H1 (cell line): Measurements from ENCODE around the gene INPP5A. TPM values are rescaled to one million over a fixed set of nuclear protein-coding genes. Genes with fewer than 3 reads are reported as not detected.

Experiments
- CTCF ChIA-PET: fragments of 300-600 bp; sonication (Branson Sonifier 250); formaldehyde crosslinking; loops from one replicate; lab custom pipeline; 2021; ENCODE audit not compliant: partially characterized antibody; lab: Charles Lee
- POLR2A ChIA-PET: fragments of 300-600 bp; sonication (Branson Sonifier 250); formaldehyde crosslinking; loops from one replicate; lab custom pipeline; 2021; ENCODE audit warnings: inconsistent platforms; ENCODE audit not compliant: partially characterized antibody; lab: Charles Lee
- DNase-seq, 2 experiments: peaks; one replicate each; pipeline versions ENCODE4 v3.0.0 to v3.0.0-alpha.2; 2010 to 2022; ENCODE audit warnings: low spot score in 2 of 2, low read depth in 1 of 2, mixed read lengths in 1 of 2
- FAIRE-seq: peaks from 2 replicates; lab custom pipeline; 2011; peaks lifted over from hg19 to GRCh38; lab: Jason Lieb, UNC
- H2AFZ ChIP-seq: 2 replicates; pipeline ENCODE4 v1.8.1; 2012; ENCODE audit warnings: low read length, inconsistent platforms
- H2AK5ac ChIP-seq: 2 replicates; pipeline ENCODE4 v1.6.1; 2013; ENCODE audit warnings: low read depth, low read length
- H2BK120ac ChIP-seq: replicated peaks from 2 replicates; pipeline ENCODE3; 2013; ENCODE audit warnings: low read depth, low read length, inconsistent platforms
- H2BK12ac ChIP-seq: 2 replicates; pipeline ENCODE4 v1.6.1; 2013; ENCODE audit warnings: low read depth, low read length
- H2BK15ac ChIP-seq: 2 replicates; pipeline ENCODE4 v1.6.1; 2013; ENCODE audit warnings: low read length
- H2BK20ac ChIP-seq: 2 replicates; pipeline ENCODE4 v1.6.1; 2013; ENCODE audit warnings: low read length
- H2BK5ac ChIP-seq: 2 replicates; pipeline ENCODE4 v1.6.1; 2013; ENCODE audit warnings: low read depth, low read length
- H3K14ac ChIP-seq: 2 replicates; pipeline ENCODE4 v1.6.1; 2013; ENCODE audit warnings: inconsistent platforms; ENCODE audit not compliant: insufficient read length
- H3K18ac ChIP-seq: 2 replicates; pipeline ENCODE4 v1.6.1; 2013; ENCODE audit warnings: low read length; ENCODE audit errors: extremely low read depth
- H3K23ac ChIP-seq: 2 replicates; pipeline ENCODE4 v1.6.1; 2013; ENCODE audit warnings: inconsistent platforms; ENCODE audit not compliant: insufficient read length
- H3K23me2 ChIP-seq: 2 replicates; pipeline ENCODE4 v1.6.1; 2013; ENCODE audit warnings: low read depth, low read length
- H3K27ac ChIP-seq: 2 replicates; pipeline ENCODE4 v1.6.1; 2011; ENCODE audit warnings: low read depth, low read length, inconsistent platforms
- H3K27me3 ChIP-seq, 4 experiments: replicated peaks in 1 of 4; 1 replicate in 1 of 4; 2 replicates in 3 of 4; pipeline versions ENCODE4 v1.6.1 to v1.8.1; 2011 to 2013; ENCODE audit warnings: low read length in 3 of 4, mild to moderate bottlenecking in 3 of 4, inconsistent platforms in 2 of 4, mixed read lengths in 2 of 4, moderate library complexity in 1 of 4; ENCODE audit not compliant: control insufficient read depth in 3 of 4, insufficient read depth in 3 of 4; ENCODE audit errors: extremely low read depth in 1 of 4
- H3K36me3 ChIP-seq, 4 experiments: 2 replicates each; pipeline versions ENCODE4 v1.6.1 to v1.8.1; 2011 to 2013; ENCODE audit warnings: mild to moderate bottlenecking in 4 of 4, low read length in 3 of 4, moderate library complexity in 2 of 4, control low read depth in 1 of 4, inconsistent platforms in 1 of 4; ENCODE audit not compliant: insufficient read depth in 4 of 4, control insufficient read depth in 2 of 4
- H3K4ac ChIP-seq: replicated peaks from 2 replicates; pipeline ENCODE3; 2013; ENCODE audit warnings: low read length, low read depth, mixed read lengths, inconsistent platforms; ENCODE audit not compliant: insufficient read length
- H3K4me1 ChIP-seq, 4 experiments: replicated peaks in 1 of 4; 1 replicate in 1 of 4; 2 replicates in 3 of 4; pipeline versions ENCODE4 v1.6.1 to v1.8.1; 2011 to 2013; ENCODE audit warnings: low read length in 3 of 4, inconsistent platforms in 2 of 4, mixed read lengths in 1 of 4; ENCODE audit not compliant: insufficient read depth in 4 of 4, control insufficient read depth in 3 of 4
- H3K4me2 ChIP-seq, 2 experiments: 2 replicates each; pipeline versions ENCODE4 v1.6.1 to v1.8.1; 2011 to 2013; ENCODE audit warnings: low read depth in 2 of 2, low read length in 2 of 2, control low read depth in 1 of 2, inconsistent platforms in 1 of 2, mild to moderate bottlenecking in 1 of 2; ENCODE audit not compliant: insufficient read depth in 1 of 2
- H3K4me3 ChIP-seq, 4 experiments: fragments of 200-600, 300-600 bp in 1 of 4; sonication (generic), shearing (Covaris generic), sonication (Bioruptor Twin) in 1 of 4; 2 replicates each; pipeline versions ENCODE4 v1.5.1 to v1.8.1; 2011 to 2016; ENCODE audit warnings: low read length in 4 of 4, low read depth in 3 of 4, control low read depth in 2 of 4, inconsistent platforms in 2 of 4, mild to moderate bottlenecking in 2 of 4, mixed read lengths in 1 of 4, moderate library complexity in 1 of 4; ENCODE audit not compliant: insufficient read depth in 2 of 4; ENCODE audit errors: extremely low read depth in 1 of 4
- H3K56ac ChIP-seq: replicated peaks from 2 replicates; pipeline ENCODE3; 2013; ENCODE audit warnings: low read depth, mild to moderate bottlenecking, mixed read lengths, low read length, inconsistent platforms; ENCODE audit not compliant: insufficient read length
- H3K79me1 ChIP-seq: 2 replicates; pipeline ENCODE4 v1.6.1; 2013; ENCODE audit warnings: low read depth, low read length, control low read depth
- H3K79me2 ChIP-seq, 2 experiments: 2 replicates each; pipeline versions ENCODE4 v1.6.1 to v1.8.1; 2012 to 2013; ENCODE audit warnings: low read length in 2 of 2, mild to moderate bottlenecking in 2 of 2, inconsistent platforms in 1 of 2; ENCODE audit not compliant: insufficient read depth in 2 of 2, control insufficient read depth in 1 of 2
- H3K9ac ChIP-seq, 4 experiments: replicated peaks in 1 of 4; 1 replicate in 1 of 4; 2 replicates in 3 of 4; pipeline versions ENCODE4 v1.6.1 to v1.8.1; 2011 to 2013; ENCODE audit warnings: low read depth in 3 of 4, low read length in 3 of 4, control low read depth in 2 of 4, mild to moderate bottlenecking in 2 of 4, moderate library complexity in 2 of 4, inconsistent platforms in 1 of 4; ENCODE audit errors: extremely low read depth in 1 of 4
- H3K9me3 ChIP-seq, 2 experiments: 2 replicates each; pipeline versions ENCODE4 v1.6.1 to v1.8.1; 2012 to 2013; ENCODE audit warnings: mild to moderate bottlenecking in 2 of 2, moderate library complexity in 2 of 2, control low read depth in 1 of 2, inconsistent platforms in 1 of 2, low read depth in 1 of 2, low read length in 1 of 2, mixed read lengths in 1 of 2; ENCODE audit not compliant: insufficient read depth in 2 of 2
- H4K20me1 ChIP-seq, 2 experiments: replicated peaks in 1 of 2; 2 replicates each; pipeline versions ENCODE3 to v1.8.1; 2011 to 2013; ENCODE audit warnings: inconsistent platforms in 2 of 2, low read length in 2 of 2, mild to moderate bottlenecking in 1 of 2; ENCODE audit not compliant: insufficient read depth in 2 of 2, control insufficient read depth in 1 of 2
- H4K5ac ChIP-seq: 2 replicates; pipeline ENCODE4 v1.6.1; 2013; ENCODE audit warnings: low read length, low read depth, mixed read lengths, inconsistent platforms; ENCODE audit not compliant: insufficient read length
- H4K8ac ChIP-seq: 2 replicates; pipeline ENCODE4 v1.8.0; 2013; ENCODE audit warnings: mild to moderate bottlenecking, moderate library complexity, low read length, inconsistent platforms; ENCODE audit not compliant: insufficient read depth; ENCODE audit errors: extremely low read depth
- H4K91ac ChIP-seq: replicated peaks from 2 replicates; pipeline ENCODE3; 2013; ENCODE audit warnings: low read length, mixed read lengths, inconsistent platforms; ENCODE audit not compliant: insufficient read length
- RAD21 ChIP-seq, 2 experiments: IDR thresholded peaks in 1 of 2; conservative IDR thresholded peaks in 1 of 2; 2 replicates each; pipeline ENCODE4 v1.6.1; 2011; ENCODE audit warnings: low read depth in 2 of 2, low read length in 2 of 2, improper control_type of control experiment in 1 of 2, inconsistent platforms in 1 of 2, mild to moderate bottlenecking in 1 of 2, moderate library complexity in 1 of 2
- RBBP5 ChIP-seq: IDR thresholded peaks from 2 replicates; pipeline ENCODE4 v1.7.1; 2012; ENCODE audit warnings: low read depth, mild to moderate bottlenecking, inconsistent platforms, low read length, moderate library complexity, borderline replicate concordance
- WGBS, 2 experiments: shearing (Covaris generic) in 1 of 2; methylation state at CpG; one replicate each; pipeline versions ENCODE4 v1.1.6 to v1.1.7; 2013 to 2015; ENCODE audit warnings: low lambda C conversion rate in 2 of 2, mixed read lengths in 2 of 2, inconsistent platforms in 1 of 2, low coverage in 1 of 2, missing lambda C conversion rate in 1 of 2; ENCODE audit not compliant: insufficient replicate concordance in 2 of 2, insufficient coverage in 1 of 2, insufficient read length in 1 of 2; ENCODE audit errors: extremely low coverage in 1 of 2, missing lambda C conversion rate in 1 of 2; 5-methylcytosine and 5-hydroxymethylcytosine counted together
- polyA plus RNA-seq, 7 experiments: library from polyadenylated mRNA; depleted of rRNA in 3 of 7; stranded (reverse) in 5 of 7; unstranded in 2 of 7; fragments of >200 nt in 5 of 7; fragments of 200-250 nt in 2 of 7; gene quantifications; 1 replicate in 5 of 7; 2 replicates in 1 of 7; 4 replicates in 1 of 7; pipeline versions ENCODE4 v1.2.1 to v1.2.3, GENCODE V29; 2011 to 2013; ENCODE audit warnings: missing spikeins in 2 of 7, mixed read lengths in 2 of 7
- total RNA-seq: library from RNA; stranded (reverse); fragmentation: NEBNext Ultra II Directional; extraction: Animal tissue kit (Norgen Biotek cat#: 25700); gene quantifications from 2 replicates; pipeline ENCODE4 v1.2.1, GENCODE V29; 2021

The INPP5A gene
- total and polyA plus RNA-seq, 2 of the 8 experiments (the other 6 are each of a cell fraction or from before 2014, with no cell fraction given) = 19.7 to 27.5 TPM

DNA sequence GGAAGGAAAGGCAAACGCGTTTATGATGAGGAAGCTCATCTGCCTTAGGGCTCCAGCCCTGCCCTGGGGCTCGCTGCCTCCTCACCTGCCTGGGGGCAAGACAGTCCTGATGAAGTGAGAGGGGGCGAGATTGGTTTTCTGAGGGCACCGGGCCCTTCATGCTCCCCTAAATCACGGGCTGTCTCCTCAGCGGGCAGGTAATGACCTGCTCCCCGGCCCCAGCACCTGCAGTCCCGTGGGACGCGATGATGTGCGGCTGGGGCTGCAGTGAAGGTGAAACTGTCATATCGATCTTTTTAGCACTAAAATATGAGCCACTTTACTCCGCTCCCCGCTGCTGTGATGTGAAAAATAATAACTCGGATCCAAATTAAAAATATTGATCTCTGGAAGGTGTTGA is 120.2 kb downstream of the INPP5A start:
- TF ChIP-seq RAD21 (IDR thresholded peaks at IDR 0.05 in 1 of 2, conservative IDR thresholded peaks at IDR 0.05 in 1 of 2; ENCODE audit: low read depth in 2 of 2, low read length in 2 of 2) (no peak), RBBP5 (no peak)
- Histone ChIP-seq H3K14ac (no peak overlapping the region), H3K27ac (no peak overlapping the region), H2AK5ac (no peak overlapping the region), H2BK20ac (no peak overlapping the region), H2AFZ (no peak overlapping the region), H3K18ac (no peak overlapping the region), H2BK15ac (no peak overlapping the region), H3K4me2 (no peak overlapping the region), H2BK120ac (no peak overlapping the region), H3K79me1 (no peaks in the 10 kb centered on the region), H3K23me2 (peaks cover 2% of the 10 kb centered on the region; the same call in 1 of the 2 replicates), H3K56ac (no peak overlapping the region), H3K4me3 (no peak overlapping the region), H4K5ac (no peak overlapping the region), H3K4ac (no peak overlapping the region), H2BK5ac (no peak overlapping the region), H2BK12ac (no peak overlapping the region), H4K91ac (no peak overlapping the region), H3K9me3 (no peaks in the 10 kb centered on the region), H3K23ac (no peak overlapping the region), H3K27me3 (no peaks in the 10 kb centered on the region), H3K9ac (no peak overlapping the region), H3K79me2 (no peaks in the 10 kb centered on the region), H3K4me1 (no peaks in the 10 kb centered on the region; a peak in 1 of 7 replicates), H4K20me1 (peaks cover 0 to 2% of the 10 kb centered on the region in 2 experiments), H3K36me3 (no peaks in the 10 kb centered on the region; a peak in 1 of 8 replicates), H4K8ac (no peak overlapping the region)
- FAIRE-seq (no peak), DNase-seq (no peak)
- CTCF ChIA-PET = interaction anchor here (0.9 to 2.1 kb wide), 2 partner anchors 72 to 152 kb away, joined by 3 to 5 read pairs; no protein-coding TSS in a partner anchor
- WGBS, 2 experiments = 87% methylated on average over 16 of the region's 16 CpGs; no CpG with 5 or more reads in 1 of the 2 experiments
- POLR2A ChIA-PET = no interaction called here
